Bone marrow (tissue), 2 donors: Measurements from ENCODE around the gene IZUMO2.

Source experiments
- DNase-seq, 2 donors: peaks; one replicate each; lab custom pipeline; 2025; lab: John Stamatoyannopoulos, UW

Gene IZUMO2

DNA sequence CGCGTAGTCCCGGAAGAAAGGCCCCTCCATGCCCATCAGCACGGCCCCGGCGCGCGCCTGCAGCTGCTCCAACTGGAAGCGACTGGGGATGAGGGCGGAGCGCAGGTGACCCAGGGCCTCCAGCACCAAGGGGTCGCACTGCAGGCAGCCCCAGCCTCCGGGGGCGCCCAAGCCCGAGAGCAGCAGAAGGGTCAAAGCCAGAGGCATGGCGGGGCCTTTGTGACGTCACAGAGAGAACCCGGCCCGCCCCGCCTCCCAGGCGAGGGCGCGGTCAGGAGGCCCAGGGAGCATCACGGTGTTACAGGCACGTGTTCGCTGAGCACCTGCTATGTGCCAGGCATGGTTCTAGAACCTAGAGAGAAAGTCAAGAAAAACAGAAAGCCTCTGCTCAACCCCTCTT, at the start of gene IZUMO2:
IZUMO2 (minus strand) TSS at position 294 of the 400 bp plus-strand sequence; CDS start at position 207, 87 bp downstream.
- DNase-seq, result no peak

DNA sequence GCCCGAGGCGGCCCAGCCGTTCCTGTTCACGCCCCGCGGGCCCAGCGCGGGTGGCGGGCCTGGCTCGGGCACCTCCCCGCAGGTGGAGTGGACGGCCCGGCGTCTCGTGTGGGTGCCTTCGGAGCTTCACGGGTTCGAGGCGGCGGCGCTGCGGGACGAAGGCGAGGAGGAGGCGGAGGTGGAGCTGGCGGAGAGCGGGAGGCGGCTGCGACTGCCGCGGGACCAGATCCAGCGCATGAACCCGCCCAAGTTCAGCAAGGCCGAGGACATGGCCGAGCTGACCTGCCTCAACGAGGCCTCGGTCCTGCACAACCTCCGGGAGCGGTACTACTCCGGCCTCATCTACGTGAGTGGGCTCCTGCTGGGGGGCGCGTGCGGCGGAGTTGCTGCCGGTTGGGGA, 47.3 kb upstream of the IZUMO2 start:
- no peak for DNase-seq

DNA sequence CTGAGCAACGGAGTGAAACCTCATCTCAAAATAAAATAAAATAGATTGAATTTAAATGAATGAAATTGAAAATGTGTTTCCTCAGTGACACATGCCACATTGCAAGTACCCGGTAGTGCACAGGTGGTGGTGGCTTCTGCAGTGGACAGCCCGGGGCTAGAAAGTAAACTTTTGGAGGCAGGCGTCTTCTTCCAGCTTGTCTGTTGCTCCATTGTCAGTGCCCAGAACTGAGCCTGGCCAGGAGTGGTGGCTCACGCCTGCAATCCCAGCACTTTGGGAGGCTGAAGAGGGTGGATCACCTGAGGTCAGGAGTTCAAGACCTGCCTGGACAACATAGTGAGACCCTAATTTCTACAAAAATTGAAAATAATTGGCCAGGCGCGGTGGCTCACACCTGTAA, 46.0 kb upstream of the IZUMO2 start:
- no peak for DNase-seq

DNA sequence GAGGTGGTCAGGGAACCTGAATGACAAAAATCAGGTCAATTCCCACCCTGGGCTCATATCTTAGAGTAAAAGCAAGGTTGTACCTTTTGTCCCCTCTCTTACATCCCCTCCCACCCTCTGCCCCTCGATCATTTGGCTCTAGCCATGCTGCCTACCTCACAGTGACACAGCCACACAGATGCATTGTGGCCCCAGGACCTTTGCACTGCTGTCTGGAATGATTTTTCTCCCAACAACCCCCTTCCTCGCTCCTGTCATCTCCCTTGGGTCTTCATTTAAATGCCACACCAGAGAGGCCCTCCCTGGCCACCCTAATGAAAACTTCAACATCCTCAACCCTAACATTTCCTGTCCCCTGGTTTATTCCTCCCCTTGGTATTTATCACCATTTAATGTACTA, 44.6 kb upstream of the IZUMO2 start:
- DNase-seq, result no peak

DNA sequence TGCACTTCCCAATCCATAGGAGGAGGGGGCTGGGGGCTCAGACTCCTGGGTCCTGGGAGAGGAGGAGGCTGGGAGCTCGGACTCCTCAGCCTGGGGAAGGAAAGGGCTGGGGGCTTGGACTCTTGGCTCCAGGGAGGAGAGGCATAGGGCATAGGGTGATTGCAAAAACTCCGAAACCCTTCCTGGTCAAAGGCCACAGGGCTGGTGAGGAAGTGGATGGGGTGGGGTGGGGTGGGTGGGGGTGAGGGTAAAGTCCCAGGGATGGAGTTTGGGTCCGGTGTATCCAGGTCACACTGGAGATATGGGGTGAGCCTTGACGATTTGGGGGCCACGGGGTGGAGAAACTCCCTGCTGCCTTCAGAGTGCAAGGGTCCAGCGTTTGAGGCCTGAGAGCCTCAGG, 43.1 kb upstream of the IZUMO2 start:
- no peak for DNase-seq

DNA sequence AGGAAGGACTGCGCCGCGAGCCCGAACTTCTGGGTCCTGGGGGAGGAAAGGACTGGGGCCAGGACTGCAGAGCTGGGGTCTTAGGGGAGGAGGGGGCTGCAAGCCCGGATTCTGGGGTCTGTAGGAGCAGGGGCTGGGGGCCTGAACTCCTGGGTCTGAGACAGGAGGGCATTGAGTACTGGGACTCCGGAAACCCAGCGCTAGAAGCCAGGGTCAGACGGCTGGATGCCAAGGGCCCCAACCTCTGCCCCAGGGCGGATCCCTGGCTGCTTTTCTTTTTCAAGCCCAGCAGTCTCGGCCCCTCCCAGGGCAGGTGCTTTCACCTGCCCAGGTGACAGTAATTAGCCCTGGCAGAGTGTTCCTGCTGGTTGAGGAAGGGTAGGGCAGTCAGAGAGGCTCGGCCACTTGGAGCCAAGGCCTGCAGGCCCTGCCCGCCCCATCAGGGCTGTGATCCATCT, 42.6 kb upstream of the IZUMO2 start:
- DNase-seq, result no peak

DNA sequence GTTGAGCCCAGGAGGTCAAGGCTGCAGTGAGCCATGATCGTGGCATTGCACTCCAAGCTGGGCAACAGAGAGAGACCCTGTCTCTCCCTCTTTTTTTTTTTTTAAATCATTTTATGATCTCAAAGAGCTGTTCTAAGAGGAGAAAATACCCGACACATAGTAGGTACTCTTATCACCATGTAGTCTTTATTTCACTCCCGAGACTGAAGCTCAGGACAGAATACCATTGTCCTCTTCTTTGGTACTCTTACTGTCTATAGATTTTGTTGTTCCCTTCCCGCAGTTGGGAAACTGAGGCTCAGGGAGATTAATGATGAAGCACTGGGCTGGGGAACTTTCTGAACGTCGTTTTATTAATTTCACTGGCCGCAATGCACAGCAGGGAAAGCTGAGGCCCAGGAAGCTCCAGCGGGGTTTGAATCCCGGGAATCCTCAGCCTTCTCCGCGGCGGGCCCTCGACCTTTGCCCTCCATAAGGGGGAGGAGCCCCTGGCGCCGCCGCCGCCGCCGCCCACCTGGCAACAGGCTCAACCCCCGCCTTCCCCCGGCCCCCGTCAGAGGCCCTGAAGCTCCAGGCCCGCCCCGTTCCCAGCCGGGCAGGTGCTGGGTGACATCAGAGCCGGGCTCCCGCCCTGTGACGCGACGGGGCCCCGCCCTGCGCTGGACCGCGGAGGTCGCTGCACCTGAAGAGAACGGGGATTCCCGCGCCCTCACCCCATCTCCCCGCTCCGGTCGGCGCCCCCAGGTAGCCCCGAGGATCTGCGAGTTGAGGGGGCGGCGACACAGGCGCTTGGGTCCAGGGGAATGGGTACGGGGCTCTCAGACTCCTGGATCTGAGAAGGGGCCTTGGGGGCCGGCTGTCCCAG, 42.0 kb upstream of the IZUMO2 start:
- no peak for DNase-seq

DNA sequence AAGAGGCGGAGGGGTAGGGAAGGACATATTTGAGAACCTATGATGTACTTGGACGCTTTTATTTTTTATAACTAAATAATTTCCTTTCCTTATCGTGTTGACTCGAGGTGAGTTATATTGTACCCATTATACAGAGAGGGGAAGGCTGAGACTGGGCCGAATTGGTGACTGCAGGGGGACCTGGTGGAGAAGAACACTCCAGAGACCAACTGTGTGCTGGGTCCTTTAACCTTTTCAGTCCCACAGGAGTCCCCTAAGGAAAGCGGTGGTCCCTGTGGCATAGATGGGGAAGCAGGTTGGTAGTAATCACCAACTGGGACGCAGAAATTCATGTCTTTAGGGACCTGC, 41.0 kb upstream of the IZUMO2 start:
- no peak for DNase-seq

DNA sequence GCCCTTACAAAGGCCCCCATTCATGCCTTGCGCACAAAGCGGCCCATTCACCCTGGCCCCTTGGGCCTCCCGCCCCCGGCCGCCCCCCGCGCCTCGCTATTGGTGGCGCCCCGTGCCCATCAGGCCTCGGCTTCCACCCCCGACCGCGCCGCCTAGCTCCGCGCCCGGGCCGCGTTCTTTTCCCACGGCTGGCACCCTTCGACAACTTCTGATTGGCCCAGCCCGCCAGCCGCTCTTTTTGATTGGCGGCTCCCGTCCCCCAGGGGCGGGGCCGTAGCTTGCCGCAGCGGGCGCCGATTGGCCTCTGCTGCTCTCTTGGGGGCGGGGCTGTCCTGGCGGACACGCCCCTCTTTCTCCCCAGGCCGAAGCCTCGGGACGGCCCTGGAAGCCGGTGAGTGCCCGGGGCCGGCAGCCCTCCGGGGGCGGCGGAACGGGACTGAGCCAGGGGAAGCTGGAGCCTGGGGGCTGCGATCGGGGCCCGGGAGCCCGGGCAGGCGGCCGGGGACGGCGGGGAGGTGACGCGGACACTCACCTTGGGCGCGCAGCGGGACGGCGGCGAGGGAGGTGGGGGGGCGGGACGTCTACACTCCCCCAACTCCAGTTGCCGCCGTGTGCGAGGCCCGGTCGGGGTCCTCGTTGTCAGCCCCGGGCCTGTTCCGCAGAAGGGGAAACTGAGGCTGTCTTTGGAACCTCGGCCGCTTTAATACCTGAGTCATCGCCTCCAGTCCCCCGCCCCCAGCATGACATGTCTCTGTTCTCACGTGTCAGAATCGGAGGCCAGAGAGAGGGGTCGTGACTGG, 40.4 kb upstream of the IZUMO2 start, which contains the start of gene MYH14:
MYH14 (plus strand) TSS at position 342 of the 800 bp plus-strand sequence. CDS start 6,744 bp downstream, outside the sequence.
- no peak for DNase-seq

DNA sequence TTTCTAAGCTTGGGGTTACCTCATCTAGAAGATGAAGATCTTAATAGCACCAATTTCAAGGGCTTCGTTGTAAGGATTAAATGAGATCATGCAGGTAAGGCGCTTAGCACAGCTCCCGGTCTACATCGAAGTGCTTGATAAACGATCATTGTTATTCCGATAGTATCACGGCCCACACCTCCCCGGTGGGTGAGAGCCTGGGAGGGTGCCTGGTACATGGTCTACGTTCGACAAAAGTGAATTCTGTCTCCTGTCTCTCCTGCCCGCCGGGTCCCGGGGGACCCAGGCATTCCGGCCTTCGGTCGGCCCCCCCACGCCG, 39.8 kb upstream of the IZUMO2 start:
- DNase-seq, result no peak

DNA sequence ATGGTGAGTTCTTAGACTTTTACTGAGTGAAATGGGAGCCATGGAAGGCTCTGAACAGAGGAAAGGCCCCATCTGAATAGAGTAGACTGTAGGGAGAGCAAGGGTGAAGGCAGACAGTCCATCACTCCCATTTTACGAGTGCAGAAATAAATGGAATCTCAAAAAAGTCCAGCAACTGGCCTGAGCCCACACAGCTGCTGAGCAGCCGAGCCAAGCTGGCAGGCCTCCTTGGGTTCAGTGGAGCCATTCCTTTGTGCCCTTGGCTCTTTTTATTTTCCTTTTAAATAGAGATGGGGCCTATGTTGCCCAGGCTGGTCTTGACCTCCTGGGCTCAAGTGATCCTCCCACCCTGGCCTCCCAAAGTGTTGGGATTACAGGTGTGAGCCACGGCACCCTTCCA, 39.3 kb upstream of the IZUMO2 start:
- no peak for DNase-seq

DNA sequence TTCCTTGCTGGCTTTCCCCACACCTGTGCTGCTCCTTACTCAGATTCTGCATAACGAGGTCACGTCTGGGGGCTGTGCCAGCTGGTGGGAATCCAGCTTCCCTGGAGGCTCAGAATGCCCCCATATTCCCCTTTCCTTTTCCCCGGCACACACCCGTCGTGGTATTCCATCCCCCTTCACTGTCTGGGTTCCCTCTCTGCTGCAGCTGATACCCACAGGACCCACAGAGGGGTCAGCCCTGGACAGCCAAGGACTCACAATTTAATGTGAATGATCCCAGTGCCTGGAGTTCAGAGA, 36.1 kb upstream of the IZUMO2 start:
- DNase-seq, result no peak

DNA sequence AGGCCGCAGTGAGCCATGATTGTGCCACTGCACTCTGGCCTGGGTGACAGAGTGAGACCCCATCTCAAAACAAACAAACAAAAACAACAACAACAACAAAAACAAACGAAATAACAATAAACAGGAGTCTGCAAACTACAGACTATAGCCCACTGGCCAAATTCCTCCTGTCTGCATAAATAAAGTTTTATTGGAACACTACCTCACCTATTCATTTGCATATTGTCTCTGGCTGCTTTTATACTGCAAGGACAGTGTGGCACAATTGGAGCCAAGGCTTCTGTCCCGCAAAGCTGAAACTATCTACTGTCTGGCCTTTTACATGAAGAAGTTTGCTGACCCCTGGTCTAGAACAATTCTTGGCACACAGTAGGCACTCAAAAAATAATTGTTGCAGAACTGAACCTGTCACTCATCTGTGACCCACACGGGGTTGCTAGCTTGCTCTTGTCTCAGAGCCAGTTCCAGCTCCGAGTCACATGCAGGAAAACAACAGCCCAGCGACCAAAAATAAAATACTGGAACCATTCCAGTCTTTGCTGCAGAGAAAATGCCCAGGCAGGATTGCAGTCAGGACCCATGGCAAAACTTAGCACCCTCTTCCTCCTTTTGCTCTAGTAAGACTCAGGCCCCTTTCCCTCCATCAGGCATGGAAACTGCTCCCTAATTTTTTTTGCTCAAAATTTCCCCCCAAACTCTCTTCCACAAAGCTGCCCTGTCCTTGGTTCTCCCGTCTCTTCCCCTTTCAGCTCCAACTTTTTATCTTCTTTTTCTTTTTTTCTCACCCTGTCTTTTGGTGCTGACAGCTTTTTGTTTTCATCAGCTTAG, 35.6 kb upstream of the IZUMO2 start:
- no peak for DNase-seq

DNA sequence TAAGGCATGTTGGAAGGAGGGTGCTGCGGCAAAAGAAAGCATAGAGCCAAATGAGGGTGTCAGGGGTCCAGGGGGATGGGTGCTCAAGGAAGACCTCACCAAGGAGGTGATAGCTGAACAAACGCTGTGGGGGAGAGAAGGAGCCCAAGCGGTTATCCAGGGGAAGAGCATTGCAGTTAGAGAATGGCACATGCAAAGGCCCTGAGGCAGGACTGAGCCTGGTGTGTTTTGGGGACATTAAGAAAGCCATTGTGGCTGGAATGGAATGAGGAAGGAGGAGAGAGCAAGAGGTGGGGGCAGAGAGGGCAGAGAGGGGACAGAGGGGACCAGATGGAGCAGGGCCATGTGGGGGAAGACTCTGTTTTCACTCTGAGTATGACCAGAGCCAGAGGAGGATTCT, 34.3 kb upstream of the IZUMO2 start:
- no peak for DNase-seq

DNA sequence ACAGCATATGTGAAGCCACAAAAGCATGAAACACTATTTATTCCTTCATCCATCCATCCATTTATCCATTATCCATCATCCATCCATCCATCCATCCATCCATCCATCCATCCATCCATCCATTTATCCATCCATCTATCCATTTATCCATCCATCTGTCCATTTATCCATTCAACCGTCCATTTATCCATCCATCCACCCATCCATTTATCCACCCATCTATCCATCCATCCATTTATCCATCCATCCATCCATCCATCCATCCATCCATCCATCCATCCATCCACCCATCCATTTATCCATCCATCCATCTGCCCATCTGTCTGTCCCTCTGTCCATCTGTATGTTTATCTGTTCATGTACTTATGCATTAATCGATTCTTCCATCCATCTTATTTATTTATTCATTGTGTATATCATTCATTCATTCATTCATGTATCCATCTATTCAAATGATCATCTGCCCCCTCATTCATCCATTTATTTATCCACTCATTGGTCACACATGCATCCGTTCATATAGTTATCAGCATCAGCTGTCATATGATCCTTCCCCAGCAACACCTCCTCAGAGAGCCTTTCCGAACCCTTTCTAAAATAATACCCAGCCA, 33.3 kb upstream of the IZUMO2 start:
- DNase-seq, result no peak

DNA sequence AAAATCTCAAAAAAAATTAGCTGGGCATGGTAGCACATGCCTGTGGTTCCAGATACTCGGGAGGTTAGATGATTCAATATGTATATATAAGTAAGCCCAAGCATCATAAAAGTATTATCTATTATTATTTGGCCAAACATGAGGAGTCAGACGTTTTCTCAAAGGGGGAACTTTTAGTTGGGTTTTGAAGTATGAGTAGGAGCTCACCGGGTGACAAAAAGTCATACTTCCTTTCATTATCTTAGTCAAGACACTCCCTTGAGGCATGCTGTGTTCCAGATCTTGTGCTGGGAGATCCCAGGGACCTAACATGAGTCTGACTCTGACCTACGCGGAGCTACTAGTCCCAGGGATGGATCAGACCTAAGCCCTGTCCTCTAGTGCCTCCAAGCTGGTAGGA, 32.1 kb upstream of the IZUMO2 start:
- no peak for DNase-seq

DNA sequence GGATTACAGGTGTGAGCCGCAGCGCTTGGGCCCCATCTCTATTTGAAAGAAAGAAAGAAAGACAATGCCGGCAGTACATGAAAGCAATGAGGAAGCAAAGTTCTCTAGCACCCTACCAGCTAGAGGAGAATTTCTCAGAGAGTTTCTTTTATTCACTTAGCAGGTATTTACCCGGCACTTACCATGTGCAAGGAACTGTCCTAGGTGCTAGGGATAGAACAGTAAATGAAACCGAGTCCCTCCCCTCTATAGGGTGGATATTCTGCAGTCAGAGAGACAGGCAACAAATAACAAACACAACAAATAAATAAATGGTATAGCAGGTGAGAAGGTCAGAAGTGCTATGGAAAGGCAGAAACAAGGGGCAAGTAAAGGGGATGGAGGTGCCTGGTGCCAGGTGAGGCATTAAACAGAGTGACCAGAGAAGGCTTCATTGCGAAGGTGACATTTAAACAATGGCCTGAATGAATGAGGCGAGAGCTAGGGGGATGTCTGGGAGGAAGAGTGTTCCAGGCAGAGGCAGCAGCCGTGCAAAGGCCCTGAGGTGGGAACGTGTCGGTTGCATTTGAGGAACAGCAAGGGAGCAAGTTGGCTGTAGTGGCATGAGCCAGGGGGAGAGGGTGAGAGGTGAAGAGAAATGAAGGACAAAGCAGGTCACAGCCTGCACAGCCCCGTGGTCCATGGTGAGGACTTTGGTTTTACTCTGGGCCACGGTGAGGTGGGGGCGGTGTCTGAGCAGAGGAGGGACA, 29.6 kb upstream of the IZUMO2 start:
- DNase-seq, result no peak

DNA sequence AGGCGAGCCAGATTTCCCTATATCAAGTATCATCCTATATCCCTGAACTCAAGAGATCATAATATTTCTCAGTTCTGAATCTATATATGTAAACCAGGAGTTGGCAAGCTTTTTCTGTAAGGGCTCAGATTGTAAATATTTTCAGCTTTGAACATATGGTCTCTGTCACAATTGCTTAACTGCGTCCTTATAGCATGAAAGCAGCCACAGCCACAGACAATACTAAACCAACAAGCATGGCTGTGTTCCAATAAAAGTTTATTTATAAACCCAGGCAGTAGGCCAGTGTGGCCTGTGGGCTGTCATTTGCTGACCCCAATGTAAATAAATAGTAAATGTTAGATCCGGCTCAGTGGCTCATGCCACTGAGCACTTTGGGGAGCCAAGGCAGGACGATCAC, 28.1 kb upstream of the IZUMO2 start:
- DNase-seq, result no peak

DNA sequence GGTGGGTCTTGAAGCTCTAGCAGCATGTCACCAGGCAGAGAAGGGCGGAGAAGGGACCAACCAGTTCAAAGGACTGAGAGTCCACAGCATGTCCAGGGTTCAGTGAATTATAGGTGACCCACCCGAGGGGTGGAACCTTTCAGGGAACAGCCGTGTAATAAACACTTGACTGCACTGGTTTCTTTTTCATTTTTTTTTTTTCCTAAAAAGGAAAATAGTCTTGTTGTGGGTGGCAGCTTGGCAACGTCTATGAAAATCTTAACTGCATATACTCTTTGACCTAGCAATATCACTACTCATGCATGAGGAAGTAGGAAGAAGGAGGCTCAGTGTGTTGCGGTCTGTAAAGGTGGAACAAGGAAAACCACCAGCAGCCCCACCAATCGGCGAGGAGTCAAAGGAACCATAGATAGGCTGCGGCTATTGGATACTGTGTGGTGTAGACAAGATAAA, 27.4 kb upstream of the IZUMO2 start:
- no peak for DNase-seq

DNA sequence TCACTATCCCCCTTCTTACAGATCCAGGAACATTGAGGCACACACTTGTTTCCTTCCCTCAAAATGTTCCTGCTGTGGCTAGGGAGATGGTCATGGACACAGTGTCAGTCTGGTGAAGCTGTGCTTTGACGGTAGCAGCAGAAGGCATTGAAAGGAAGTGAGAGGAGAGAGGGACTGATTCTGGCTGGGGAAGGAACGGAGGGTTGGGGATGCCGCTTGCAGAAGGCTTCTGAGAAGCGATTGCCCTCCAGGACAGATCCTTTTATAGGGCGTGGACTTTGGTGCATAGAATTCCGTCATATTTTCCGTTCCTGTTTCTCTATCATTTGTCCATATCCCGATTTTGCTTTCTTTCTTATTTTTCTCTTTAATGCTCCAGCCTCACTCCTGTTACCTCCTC, 26.2 kb upstream of the IZUMO2 start:
- no peak for DNase-seq

DNA sequence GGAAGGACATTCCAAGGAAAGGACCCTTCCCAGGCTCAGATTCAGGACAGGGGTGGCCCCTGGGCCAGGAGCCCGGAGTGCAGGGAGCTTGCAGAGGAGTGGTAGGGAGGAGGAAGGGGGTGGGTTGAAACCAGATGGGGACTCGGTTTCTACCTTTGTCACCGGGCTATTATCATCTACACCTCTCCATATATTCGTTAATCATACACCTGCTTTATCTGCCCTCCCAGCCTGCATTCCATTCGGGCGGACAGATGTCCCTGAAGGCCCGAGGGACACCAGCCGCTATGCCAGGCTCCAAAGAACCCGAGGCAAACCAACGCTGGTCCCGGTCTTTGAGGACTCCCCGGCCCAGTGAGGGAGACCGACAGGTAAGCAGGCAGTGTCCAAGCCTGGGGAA, 24.9 kb upstream of the IZUMO2 start:
- DNase-seq, result no peak
